ENCODE measurements around the gene ZNRD2.

The ZNRD2 gene

GRCh38 chr11:65612691-65613090 is 42.4 kb downstream of the ZNRD2 start:
- DNase-seq = no peak

GRCh38 chr11:65613091-65613928 is 43.0 kb downstream of the ZNRD2 start:
- no peak for DNase-seq

- peak; percentile 100 for DNase-seq
Observed at GRCh38 chr11:65615229-65615949, 45.1 kb downstream of the ZNRD2 start, which contains the start of gene PCNX3. Gene PCNX3 (plus strand): TSS chr11:65615776. CDS start chr11:65616312, 536 bp downstream.

DNA sequence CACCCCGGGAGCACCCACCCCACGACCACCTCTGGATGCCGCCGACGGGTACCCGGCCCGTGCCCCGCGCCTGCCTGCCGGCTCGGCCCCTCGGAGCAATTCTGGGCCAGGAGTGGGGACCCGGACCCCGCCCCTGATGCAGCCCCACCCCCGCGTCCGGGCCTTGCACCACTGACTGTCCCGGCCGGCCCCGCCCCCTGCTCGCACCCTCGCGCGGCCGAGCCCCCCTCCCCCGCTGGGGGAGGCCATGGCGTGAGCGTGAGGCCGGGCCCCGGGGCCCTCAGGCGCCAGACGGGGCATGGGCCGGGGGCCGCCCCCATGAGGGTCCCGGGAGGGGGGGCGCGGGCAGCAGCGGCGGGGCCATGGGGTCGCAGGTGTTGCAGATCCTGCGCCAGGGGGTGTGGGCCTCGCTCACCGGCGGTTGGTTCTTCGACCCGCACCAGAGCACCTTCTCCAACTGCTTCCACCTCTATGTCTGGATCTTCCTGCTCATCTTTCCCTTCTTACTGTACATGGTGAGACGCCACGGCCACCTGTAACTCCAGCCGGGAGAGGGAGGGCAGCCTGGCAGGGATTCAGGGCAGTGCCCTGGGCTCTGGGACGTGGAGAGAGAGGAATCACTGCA is 45.8 kb downstream of the ZNRD2 start:
- DNase-seq = peak; percentile 74

- no peak for DNase-seq
Observed at GRCh38 chr11:65616575-65617001, 46.3 kb downstream of the ZNRD2 start.

- DNase-seq = no peak
Observed at GRCh38 chr11:65617136-65617850, 47.0 kb downstream of the ZNRD2 start.

DNA sequence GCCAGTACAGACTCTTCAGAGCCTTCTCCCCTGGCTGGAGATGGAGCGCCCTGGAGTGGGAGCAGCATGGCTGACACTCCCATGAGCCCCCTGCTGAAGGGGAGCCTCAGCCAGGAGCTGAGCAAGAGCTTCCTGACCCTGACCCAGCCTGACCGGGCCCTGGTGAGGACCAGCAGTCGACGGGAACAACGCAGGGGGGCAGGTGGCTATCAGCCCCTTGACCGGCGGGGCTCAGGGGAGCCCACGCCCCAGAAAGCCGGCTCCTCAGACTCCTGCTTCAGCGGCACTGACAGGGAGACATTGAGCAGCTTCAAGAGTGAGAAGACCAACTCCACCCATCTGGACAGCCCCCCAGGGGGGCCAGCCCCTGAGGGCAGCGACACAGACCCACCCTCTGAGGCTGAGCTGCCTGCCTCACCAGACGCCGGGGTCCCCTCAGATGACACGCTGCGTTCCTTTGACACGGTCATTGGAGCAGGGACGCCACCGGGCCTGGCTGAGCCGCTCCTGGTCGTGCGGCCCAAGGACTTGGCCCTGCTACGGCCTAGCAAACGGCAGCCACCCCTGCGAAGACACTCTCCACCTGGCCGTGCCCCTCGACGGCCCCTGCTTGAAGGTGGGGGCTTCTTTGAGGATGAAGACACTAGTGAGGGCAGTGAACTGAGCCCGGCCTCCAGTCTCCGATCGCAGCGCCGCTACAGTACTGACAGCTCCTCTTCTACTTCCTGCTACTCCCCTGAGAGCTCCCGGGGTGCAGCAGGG is 47.9 kb downstream of the ZNRD2 start:
- DNase-seq = no peak

- DNase-seq = no peak
Observed at GRCh38 chr11:65618763-65619162, 48.5 kb downstream of the ZNRD2 start.

DNA sequence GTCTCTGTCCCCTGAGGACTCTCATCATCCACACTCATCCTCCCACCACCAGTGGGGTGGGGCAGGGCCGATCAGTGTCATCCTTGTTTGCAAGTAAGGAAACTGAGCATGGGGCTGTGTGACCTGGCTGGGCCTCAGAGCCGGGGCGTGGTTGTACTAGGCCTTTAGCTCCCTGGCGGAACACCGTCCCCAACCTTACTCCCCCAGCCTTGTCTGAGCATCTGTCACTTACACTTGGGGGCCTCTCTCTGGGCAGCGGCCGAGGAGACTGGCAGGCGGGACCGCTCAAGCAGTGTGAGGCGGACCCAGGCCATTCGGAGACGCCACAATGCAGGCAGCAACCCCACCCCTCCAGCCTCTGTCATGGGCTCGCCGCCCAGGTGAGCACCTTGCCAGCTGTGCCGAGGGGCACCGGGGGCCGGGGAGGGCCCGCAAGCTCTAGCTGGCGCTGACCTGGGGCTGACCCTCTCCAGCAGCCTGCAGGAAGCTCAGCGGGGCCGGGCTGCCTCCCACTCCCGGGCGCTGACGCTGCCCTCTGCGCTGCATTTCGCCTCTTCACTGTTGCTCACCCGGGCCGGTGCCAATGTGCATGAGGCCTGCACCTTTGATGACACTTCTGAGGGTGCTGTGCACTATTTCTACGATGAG is 49.1 kb downstream of the ZNRD2 start:
- DNase-seq = no peak

- no peak for DNase-seq
Observed at GRCh38 chr11:65620666-65621065, 50.4 kb downstream of the ZNRD2 start.

DNA sequence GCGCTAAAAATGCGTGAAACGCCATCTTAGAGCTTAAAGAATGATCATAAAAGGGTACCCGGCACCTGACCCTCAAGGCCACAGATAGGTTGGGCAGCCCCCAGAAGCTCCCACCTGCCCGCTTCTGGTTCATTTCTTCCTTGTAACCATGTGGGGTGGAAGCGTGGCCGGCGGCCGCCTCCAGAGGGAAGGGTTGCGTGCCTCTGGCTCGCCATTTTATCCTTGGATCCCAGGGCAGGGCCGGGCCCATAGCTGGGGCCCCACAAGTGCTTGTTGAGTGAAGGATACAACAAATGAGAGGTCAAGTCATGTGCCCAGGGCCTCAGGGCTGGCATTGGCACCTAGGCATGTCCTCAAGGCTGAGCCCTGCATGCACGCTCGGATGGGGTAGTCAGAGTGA is 51.2 kb downstream of the ZNRD2 start:
- no peak for DNase-seq

Data from islet precursor cell (in vitro differentiated cells).